Thoracic aorta (tissue), 2 donors: Measurements from ENCODE around the gene WDR18. TPM values are rescaled to one million over a fixed set of nuclear protein-coding genes. Genes with fewer than 3 reads are reported as not detected.

Source experiments
- ATAC-seq: fragments of 150-250 bp; one replicate; pipeline ENCODE4 v1.8.0; 2017; ENCODE audit warnings: low read depth; ENCODE audit not compliant: insufficient number of reproducible peaks, low FRiP score
- DNase-seq: peaks from one replicate; pipeline ENCODE4 v3.0.0-alpha.2; 2020; ENCODE audit warnings: low spot score
- H3K27ac ChIP-seq, 2 donors: fragments of 200-600 bp; sonication (generic); 1 replicate in 1 of 2; 2 replicates in 1 of 2; pipeline ENCODE4 v1.5.1; 2016; ENCODE audit warnings: mild to moderate bottlenecking in 2 of 2, moderate library complexity in 2 of 2
- H3K27me3 ChIP-seq: fragments of 200-600 bp; sonication (generic); replicated peaks from 2 replicates; pipeline ENCODE4 v1.6.0; 2016; ENCODE audit warnings: mild to moderate bottlenecking; ENCODE audit not compliant: insufficient read depth
- H3K36me3 ChIP-seq: fragments of 200-600 bp; sonication (generic); one replicate; pipeline ENCODE4 v1.5.1; 2016
- H3K4me1 ChIP-seq, 2 donors: fragments of 200-600 bp; sonication (generic); 1 replicate in 1 of 2; 2 replicates in 1 of 2; pipeline versions ENCODE4 v1.5.1 to v1.6.0; 2016; ENCODE audit warnings: low read depth in 2 of 2, mild to moderate bottlenecking in 1 of 2; ENCODE audit not compliant: control insufficient read depth in 1 of 2
- H3K4me3 ChIP-seq: fragments of 200-600 bp; sonication (generic); 2 replicates; pipeline ENCODE4 v1.5.1; 2016; ENCODE audit warnings: mild to moderate bottlenecking
- H3K9me3 ChIP-seq: fragments of 200-600 bp; sonication (generic); 2 replicates; pipeline ENCODE4 v1.5.1; 2016
- total RNA-seq, 2 donors: library from RNA; depleted of rRNA; stranded (reverse); fragments of >200 nt; gene quantifications; one replicate each; pipeline versions ENCODE4 v1.1.0 to v1.2.3, GENCODE V29; 2016
- TF ChIP-seq, protein P1 (sequence below): fragments of 200-600 bp; sonication (generic); IDR thresholded peaks from one replicate; pipeline ENCODE4 v1.5.1; 2019; ENCODE audit warnings: antibody characterized with exemption

WDR18 gene
- total RNA-seq, 2 donors from 2014 or later, result 6.8 to 27.6 TPM

- H3K4me1 ChIP-seq, result peaks cover 5 to 6% of the 10 kb centered on the region in 2 donors
- H3K36me3 ChIP-seq, result peaks cover 12% of the 10 kb centered on the region
- H3K4me3 ChIP-seq, result no peak overlapping the region
- ATAC-seq, result no peak
- no peaks in the 10 kb centered on the region for H3K9me3 ChIP-seq
- H3K27ac ChIP-seq, result no peak overlapping the region
- TF ChIP-seq, protein P1, sequence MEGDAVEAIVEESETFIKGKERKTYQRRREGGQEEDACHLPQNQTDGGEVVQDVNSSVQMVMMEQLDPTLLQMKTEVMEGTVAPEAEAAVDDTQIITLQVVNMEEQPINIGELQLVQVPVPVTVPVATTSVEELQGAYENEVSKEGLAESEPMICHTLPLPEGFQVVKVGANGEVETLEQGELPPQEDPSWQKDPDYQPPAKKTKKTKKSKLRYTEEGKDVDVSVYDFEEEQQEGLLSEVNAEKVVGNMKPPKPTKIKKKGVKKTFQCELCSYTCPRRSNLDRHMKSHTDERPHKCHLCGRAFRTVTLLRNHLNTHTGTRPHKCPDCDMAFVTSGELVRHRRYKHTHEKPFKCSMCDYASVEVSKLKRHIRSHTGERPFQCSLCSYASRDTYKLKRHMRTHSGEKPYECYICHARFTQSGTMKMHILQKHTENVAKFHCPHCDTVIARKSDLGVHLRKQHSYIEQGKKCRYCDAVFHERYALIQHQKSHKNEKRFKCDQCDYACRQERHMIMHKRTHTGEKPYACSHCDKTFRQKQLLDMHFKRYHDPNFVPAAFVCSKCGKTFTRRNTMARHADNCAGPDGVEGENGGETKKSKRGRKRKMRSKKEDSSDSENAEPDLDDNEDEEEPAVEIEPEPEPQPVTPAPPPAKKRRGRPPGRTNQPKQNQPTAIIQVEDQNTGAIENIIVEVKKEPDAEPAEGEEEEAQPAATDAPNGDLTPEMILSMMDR, result no peak
- no peak for DNase-seq
- H3K27me3 ChIP-seq, result no peaks in the 10 kb centered on the region
These were observed 5.4 kb downstream of the WDR18 start for GRCh38 chr19:989381-990081.

DNA sequence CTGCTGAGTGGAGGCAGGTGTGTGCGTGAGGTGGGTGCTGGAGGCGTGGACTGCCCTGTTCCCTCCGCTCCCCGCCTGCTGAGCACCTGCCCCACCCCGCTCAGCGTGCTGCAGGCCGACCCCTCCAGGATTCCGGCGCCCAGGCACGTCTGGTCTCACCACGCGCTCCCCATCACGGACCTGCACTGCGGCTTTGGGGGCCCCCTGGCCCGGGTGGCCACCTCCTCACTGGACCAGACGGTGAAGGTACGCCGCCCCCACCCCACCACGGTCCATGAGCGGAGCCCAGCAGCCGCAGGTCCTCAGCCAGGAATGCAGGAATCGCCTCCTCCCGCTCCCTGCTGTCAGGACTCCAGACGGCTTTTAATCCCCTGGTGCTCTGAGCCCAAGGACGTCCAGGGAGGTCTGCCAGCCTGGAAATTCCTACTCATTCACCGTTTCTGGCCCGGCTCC is 6.0 kb downstream of the WDR18 start:
- ATAC-seq (no peak), DNase-seq (no peak)
- Histone ChIP-seq H3K27ac (no peak overlapping the region), H3K27me3 (no peaks in the 10 kb centered on the region), H3K4me1 (peaks cover under 1% of the 10 kb centered on the region in 2 donors), H3K36me3 (peaks cover 14% of the 10 kb centered on the region), H3K4me3 (no peak overlapping the region), H3K9me3 (no peaks in the 10 kb centered on the region)
- TF ChIP-seq, protein P1, result no peak

- ATAC-seq (no peak), DNase-seq (no peak)
- TF ChIP-seq, protein P1, result no peak
- no peaks in the 10 kb centered on the region for H3K27me3 ChIP-seq
- H3K27ac ChIP-seq, result no peak overlapping the region
- no peak overlapping the region for H3K4me3 ChIP-seq
- H3K36me3 ChIP-seq, result peaks cover 14% of the 10 kb centered on the region
- H3K4me1 ChIP-seq, result no peaks in the 10 kb centered on the region
- no peaks in the 10 kb centered on the region for H3K9me3 ChIP-seq
These were observed 6.6 kb downstream of the WDR18 start for GRCh38 chr19:990746-991145.

GRCh38 chr19:991174-991931 is 7.2 kb downstream of the WDR18 start:
- peaks cover 14% of the 10 kb centered on the region for H3K36me3 ChIP-seq
- TF ChIP-seq, protein P1, result no peak
- ATAC-seq, result no peak
- H3K27me3 ChIP-seq, result no peaks in the 10 kb centered on the region
- no peaks in the 10 kb centered on the region for H3K4me1 ChIP-seq
- no peak for DNase-seq
- H3K9me3 ChIP-seq, result no peaks in the 10 kb centered on the region
- no peak overlapping the region for H3K4me3 ChIP-seq
- no peak overlapping the region for H3K27ac ChIP-seq

DNA sequence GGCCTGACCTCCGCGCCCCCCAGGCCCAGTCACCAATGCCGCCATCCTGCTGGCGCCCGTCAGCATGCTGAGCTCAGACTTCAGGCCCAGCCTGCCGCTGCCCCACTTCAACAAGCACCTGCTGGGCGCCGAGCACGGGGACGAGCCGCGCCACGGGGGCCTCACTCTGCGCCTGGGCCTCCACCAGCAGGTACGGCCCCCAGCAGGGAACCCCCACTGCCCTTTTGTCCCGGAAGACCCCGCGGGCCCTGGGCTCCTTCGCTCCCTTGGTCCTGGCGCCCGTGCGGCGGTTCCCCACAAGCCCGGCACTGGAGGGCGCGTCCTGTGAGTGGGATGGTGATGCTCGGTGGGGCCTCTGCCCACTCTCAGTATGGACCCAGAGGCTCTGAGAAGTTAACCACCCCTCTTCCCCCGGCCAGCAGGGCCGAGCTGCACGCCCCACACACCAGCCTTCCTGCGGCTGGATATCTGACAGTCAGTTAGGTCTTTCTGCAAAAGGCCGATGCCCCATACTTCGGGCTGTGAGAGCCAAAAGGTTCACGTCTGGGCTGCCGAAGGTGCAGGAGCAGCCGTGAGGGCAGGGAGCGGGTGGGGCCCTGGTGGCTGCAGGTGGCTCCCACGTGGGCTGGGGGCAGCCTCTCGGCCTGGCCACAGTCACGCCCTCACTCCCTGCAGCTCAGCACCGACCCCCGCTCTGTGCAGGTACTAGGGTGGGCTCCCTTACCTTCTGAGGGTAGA is 8.0 kb downstream of the WDR18 start:
- Histone ChIP-seq H3K9me3 (no peaks in the 10 kb centered on the region), H3K4me1 (no peaks in the 10 kb centered on the region), H3K4me3 (no peak overlapping the region), H3K27me3 (no peaks in the 10 kb centered on the region), H3K27ac (no peak overlapping the region), H3K36me3 (peaks cover 14% of the 10 kb centered on the region)
- DNase-seq (no peak), ATAC-seq (no peak)
- TF ChIP-seq, protein P1, result no peak
